Activated CD4-positive, alpha-beta T cell treated with anti-CD3 and anti-CD28 coated beads, Interleukin-2, Interleukin-6, amounts not matched to agents 100 ng/mL and 50 ng/mL, durations not matched to agents 16 hours and 8 hours (primary cell): Measurements from ENCODE around the gene C1orf159.
"Not testable (repeated sequence)": the region's sequence is repeated elsewhere in the genome, so short reads cannot be mapped to it uniquely, and the experiment has no call there.

ENCODE experiments used
- DNase-seq: peaks from one replicate; pipeline ENCODE4 v3.0.0-alpha.2; 2020

The C1orf159 gene

GRCh38 chr1:1115786-1116700 is at the start of gene C1orf159:
Gene C1orf159 (minus strand): TSS chr1:1116089. CDS start chr1:1091543, 24,546 bp downstream.
- peak; percentile 99 for DNase-seq

GRCh38 chr1:1165485-1165884 is 49.6 kb upstream of the C1orf159 start:
- no peak for DNase-seq

GRCh38 chr1:1164701-1165451 is 49.0 kb upstream of the C1orf159 start:
- no peak for DNase-seq

- DNase-seq, result no peak
These were observed 48.4 kb upstream of the C1orf159 start for GRCh38 chr1:1164361-1164700.

- no peak for DNase-seq
These were observed 47.7 kb upstream of the C1orf159 start for GRCh38 chr1:1163538-1164070.

GRCh38 chr1:1162597-1163537 is 47.0 kb upstream of the C1orf159 start:
- no peak for DNase-seq

- DNase-seq, result no peak
These were observed 45.8 kb upstream of the C1orf159 start for GRCh38 chr1:1161683-1162079.

GRCh38 chr1:1161078-1161682 is 45.3 kb upstream of the C1orf159 start:
- DNase-seq, result no peak

GRCh38 chr1:1160281-1160930 is 44.5 kb upstream of the C1orf159 start:
- DNase-seq, result no peak

GRCh38 chr1:1157914-1158710 is 42.2 kb upstream of the C1orf159 start:
- peak; percentile 16 for DNase-seq

- DNase-seq, result peak; percentile 76
These were observed 41.6 kb upstream of the C1orf159 start for GRCh38 chr1:1157426-1157913.

GRCh38 chr1:1157033-1157365 is 41.1 kb upstream of the C1orf159 start:
- DNase-seq, result no peak

- no peak for DNase-seq
These were observed 40.5 kb upstream of the C1orf159 start for GRCh38 chr1:1156140-1157032.

GRCh38 chr1:1155258-1155657 is 39.4 kb upstream of the C1orf159 start:
- DNase-seq, result no peak

GRCh38 chr1:1153874-1154273 is 38.0 kb upstream of the C1orf159 start:
- DNase-seq, result no peak

- DNase-seq, result not testable (repeated sequence)
These were observed 37.3 kb upstream of the C1orf159 start for GRCh38 chr1:1153215-1153614.

GRCh38 chr1:1152431-1152830 is 36.5 kb upstream of the C1orf159 start:
- DNase-seq, result not testable (repeated sequence)

GRCh38 chr1:1151306-1151705 is 35.4 kb upstream of the C1orf159 start:
- DNase-seq, result no peak

GRCh38 chr1:1150100-1150499 is 34.2 kb upstream of the C1orf159 start:
- no peak for DNase-seq

- DNase-seq, result no peak
These were observed 33.5 kb upstream of the C1orf159 start for GRCh38 chr1:1149416-1149815.
